HL-60/S4 treated with retinoic acid at 250 ng/mL for 4 days and 3 days (cell line): ENCODE results near the gene WDR44.
"Not testable (repeated sequence)": the region's sequence is repeated elsewhere in the genome, so short reads cannot be mapped to it uniquely, and the experiment has no call there.

Experiments
- in situ Hi-C: fragments of 300-500 bp; cut with MboI; formaldehyde crosslinking; loops from 2 replicates; pipeline ENCODE4 v1.7.0; 2022; ENCODE audit warnings: low sequenced_read_pairs

The WDR44 gene, protein sequence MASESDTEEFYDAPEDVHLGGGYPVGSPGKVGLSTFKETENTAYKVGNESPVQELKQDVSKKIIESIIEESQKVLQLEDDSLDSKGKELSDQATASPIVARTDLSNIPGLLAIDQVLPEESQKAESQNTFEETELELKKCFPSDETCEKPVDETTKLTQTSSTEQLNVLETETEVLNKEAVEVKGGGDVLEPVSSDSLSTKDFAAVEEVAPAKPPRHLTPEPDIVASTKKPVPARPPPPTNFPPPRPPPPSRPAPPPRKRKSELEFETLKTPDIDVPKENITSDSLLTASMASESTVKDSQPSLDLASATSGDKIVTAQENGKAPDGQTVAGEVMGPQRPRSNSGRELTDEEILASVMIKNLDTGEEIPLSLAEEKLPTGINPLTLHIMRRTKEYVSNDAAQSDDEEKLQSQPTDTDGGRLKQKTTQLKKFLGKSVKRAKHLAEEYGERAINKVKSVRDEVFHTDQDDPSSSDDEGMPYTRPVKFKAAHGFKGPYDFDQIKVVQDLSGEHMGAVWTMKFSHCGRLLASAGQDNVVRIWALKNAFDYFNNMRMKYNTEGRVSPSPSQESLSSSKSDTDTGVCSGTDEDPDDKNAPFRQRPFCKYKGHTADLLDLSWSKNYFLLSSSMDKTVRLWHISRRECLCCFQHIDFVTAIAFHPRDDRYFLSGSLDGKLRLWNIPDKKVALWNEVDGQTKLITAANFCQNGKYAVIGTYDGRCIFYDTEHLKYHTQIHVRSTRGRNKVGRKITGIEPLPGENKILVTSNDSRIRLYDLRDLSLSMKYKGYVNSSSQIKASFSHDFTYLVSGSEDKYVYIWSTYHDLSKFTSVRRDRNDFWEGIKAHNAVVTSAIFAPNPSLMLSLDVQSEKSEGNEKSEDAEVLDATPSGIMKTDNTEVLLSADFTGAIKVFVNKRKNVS

GRCh38 chrX:118345464-118346257 lies at the start of gene WDR44:
WDR44 (plus strand) TSS chrX:118346106; CDS start chrX:118346504, 398 bp downstream.
- in situ Hi-C loops = no loop called here

GRCh38 chrX:118305827-118306226 lies 40.1 kb upstream of the WDR44 start:
- in situ Hi-C loops = not testable (repeated sequence)

DNA sequence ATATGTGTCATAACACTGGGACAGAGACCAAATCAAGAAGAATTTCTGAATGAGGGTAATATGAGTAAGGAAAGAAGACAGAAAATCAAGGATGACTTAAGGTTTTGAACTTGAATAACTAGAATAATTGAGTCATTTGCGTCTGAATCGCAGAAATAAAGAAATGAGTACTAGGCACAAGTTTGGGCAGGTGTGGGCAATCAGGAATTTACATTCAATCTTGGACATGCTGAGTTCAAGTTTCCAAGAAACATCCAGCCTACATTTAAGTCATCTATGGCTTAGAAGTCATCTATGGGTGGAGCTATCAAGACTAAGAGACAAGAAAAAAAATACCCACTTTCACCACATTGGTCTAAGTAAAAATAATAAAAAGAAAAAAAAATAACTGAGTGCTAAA lies 30.4 kb upstream of the WDR44 start:
- in situ Hi-C loops = no loop called here

- in situ Hi-C loops = no loop called here
These were observed 21.3 kb upstream of the WDR44 start for GRCh38 chrX:118324588-118324987.

DNA sequence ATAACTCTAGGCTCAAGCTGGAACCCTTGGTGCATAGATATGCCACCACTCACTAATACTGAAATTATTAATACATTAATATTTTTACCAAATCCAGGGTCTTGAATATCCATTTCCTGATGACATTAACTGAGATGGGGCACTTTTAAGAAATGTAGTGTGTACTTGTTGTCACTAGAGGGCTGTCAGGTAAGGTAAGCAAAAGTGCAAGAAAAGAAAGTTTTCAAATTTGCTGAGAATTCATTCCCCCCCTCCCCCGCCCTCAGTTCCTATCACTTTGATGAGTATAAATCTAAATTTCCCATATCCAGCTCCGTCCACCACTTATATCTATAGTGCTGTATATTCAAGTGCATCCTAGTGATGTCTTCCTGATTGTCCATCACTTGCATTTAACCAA lies 20.5 kb upstream of the WDR44 start:
- in situ Hi-C loops = no loop called here

GRCh38 chrX:118329175-118329574 lies 16.7 kb upstream of the WDR44 start:
- in situ Hi-C loops = no loop called here

- in situ Hi-C loops = no loop called here
These were observed 8.2 kb upstream of the WDR44 start for GRCh38 chrX:118337687-118338086.

DNA sequence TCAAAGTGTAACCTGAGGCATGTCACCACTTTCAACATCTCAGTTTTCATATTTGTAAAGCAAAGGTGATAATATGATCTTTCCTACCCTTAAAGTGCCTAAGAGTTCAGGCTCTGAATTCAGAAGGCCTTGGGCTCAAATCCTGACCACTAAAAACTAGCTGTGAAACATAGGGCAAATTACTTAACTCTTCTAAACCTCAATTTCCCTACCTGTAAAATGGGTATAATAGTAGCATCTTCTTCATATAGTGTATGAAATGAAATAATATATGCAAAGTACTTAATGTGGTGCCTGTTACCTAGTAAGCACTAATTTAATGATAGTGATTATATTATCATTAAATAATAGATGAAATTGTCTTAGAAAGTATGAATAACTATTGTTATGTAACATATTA lies 7.0 kb upstream of the WDR44 start:
- in situ Hi-C loops = no loop called here

DNA sequence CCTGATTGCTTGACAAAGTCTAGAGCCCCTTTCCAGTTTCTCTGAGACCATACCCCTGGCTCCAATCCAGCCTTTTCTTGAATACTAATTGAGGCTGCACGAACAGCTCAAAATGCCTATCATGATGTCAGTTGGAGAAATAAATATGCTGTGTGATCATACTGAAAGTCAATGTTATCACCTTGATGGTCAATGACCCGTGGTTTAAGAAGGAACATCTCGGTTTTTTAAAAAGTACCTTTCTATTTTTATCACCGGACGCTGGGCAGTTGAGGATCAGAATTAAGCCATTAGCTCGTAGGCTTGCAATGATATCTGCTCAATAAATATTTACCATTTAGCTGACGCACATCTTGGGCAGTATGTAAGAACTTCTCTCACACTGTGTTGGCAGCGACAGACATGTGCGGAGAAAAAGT lies 852 bp upstream of the WDR44 start:
- in situ Hi-C loops = no loop called here

DNA sequence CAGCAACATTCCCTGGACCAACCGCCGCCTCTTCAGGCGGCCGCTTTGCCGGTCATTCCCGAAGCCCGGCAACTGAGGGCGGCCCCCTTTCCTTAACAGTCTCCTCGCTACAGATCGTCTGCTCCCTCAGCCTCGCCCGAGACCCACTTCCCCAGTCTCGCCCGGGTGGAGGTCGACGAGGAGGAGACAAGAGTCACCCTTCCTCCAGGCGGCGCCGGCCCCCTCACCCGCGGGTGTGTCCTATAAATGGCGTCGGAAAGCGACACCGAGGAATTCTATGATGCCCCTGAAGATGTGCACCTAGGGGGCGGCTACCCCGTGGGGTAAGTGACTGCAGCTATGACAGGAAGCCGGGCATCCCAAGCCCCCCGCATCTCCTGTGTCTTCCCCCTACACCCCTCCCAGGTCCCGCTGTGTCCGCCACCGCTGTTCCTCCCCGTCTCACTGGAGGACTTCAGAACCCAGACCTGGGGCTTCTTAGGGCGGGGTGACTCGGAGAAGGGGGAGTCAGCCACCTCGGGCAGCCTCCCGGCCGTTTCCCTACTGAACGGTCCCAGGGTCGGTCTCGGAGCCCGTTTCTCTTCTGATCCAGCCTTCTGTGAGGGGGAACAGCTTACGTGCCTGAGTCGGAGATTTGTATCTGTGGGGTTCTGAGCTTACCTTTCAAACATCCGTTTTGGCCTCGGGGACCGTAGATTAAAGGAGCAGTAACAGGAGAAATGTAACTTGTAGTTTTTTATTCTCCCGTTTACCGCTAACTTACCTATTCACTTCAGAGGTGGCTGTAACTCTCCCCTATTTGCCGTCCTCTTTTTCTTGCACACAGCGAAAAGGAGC lies 570 bp downstream of the WDR44 start:
- in situ Hi-C loops = no loop called here

DNA sequence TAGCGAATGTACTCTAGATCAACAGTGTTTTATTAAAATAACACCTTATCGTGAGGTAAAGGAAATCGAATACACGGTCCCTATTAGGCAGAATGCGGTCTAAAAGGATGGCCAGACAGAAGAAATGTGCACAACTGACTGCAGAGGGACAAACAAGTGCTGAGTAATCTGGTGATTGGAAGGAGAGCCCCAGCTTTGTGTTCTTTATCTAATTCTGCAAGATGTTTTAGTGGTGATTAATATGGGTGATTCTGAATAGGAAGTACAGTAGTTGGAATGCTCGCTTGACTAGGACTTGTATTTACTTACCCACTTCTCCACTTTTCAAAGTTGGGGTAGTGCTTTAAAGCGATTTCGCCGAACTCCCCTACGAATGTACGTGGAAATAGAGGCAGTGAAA lies 1.2 kb downstream of the WDR44 start:
- in situ Hi-C loops = no loop called here

- in situ Hi-C loops = no loop called here
These were observed 1.8 kb downstream of the WDR44 start for GRCh38 chrX:118347736-118348135.

- in situ Hi-C loops = no loop called here
These were observed 2.4 kb downstream of the WDR44 start for GRCh38 chrX:118348186-118348810.

- in situ Hi-C loops = no loop called here
These were observed 3.3 kb downstream of the WDR44 start for GRCh38 chrX:118349188-118349587.

- in situ Hi-C loops = no loop called here
These were observed 4.3 kb downstream of the WDR44 start for GRCh38 chrX:118350221-118350620.

DNA sequence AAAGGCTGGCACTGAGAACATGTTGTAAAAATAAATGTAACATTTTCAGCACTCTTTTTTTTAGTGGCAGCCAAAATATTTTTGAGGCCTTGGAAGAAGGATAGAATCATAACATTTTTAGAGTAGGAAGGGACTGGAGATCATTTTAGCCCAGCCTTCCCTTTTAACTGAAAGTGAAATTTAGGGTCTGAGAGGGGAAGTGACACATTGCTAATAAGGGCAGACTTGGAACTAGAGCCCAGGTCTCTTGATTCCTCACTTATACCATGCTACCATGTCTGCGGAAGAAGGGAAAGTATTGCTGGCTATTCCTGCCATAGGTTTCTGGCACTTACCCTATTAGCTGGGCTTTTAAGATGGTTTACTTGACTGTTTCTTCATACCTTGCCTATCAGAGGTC lies 4.8 kb downstream of the WDR44 start:
- in situ Hi-C loops = no loop called here

- in situ Hi-C loops = no loop called here
These were observed 6.7 kb downstream of the WDR44 start for GRCh38 chrX:118352566-118352965.

DNA sequence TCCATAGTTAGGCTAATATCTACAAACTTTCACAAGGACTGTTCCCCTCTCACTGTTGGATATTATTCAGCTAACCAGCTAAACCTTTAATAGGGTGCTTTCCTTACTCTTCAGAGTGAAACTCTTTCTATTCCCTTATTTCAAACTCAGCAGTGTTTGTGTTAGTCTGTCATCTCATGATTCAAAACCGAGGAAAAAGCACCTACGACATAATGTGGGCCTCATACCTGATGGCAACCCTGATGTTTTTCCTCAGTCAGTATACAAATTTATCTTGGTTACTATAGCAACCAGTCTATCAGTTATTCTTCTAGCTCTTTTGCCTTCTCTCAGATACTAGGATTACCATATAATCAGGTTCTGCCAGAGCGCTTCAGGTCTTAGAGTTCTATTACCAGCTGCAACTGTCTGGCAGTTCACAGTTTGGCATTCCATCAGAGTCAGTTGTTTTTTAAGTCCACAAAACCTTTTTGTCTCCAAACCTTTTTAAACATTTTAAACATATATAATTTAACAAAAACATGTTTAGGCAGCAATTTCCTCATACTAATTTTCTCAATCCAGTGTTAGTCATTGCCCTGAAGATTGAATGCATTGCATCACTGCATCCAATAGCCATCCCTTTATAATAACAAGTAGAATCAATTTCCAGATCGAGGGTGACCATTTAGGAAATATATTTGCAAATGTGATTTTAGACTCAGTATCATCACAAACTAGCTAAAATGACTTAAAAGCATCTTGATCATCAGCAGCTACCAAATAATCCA lies 7.4 kb downstream of the WDR44 start:
- in situ Hi-C loops = no loop called here
